Loucy (cell line): ENCODE results near the gene FGFR2.

Source experiments
- EZH2phosphoT487 ChIP-seq: fragments of 200-600 bp; IDR thresholded peaks from 2 replicates; pipeline ENCODE4 v1.6.1; 2018; ENCODE audit warnings: antibody characterized with exemption, mild to moderate bottlenecking, moderate library complexity, borderline replicate concordance
- TF ChIP-seq, protein P1 (sequence below): fragments of 200-600 bp; sonication (generic); conservative IDR thresholded peaks from 2 replicates; pipeline ENCODE4 v1.5.1; 2014; ENCODE audit warnings: mild to moderate bottlenecking, antibody characterized with exemption, low read length

DNA sequence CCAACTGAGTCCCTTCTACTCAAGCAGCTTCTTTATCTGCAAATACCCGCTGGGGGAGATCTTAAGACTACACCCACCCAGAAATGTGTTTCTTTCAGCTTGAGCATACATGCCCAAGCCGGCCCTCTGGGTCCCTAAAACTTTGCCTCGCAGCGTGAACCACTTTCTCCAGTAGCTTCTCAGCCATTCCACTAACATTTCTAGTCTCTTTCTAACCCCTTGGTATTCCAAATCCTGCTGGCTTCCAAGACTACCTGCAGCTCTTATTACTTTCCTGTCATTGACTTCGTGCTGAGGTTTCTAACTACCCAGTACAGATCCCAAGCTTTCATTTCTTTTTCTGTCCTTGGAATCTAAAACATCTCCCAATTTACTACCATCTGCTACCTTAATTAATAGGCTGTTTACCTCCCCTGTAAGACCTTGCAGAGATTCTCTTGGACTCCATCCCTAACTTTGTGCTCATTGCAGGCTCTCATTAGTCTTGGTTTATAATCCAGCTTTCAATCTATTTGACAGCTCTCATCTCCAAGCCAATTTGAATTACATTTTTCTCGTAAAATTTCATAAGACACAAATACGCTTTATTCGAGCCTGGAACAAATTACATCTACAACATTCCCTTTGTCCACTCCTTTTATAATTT lies 153.6 kb downstream of the FGFR2 start:
- TF ChIP-seq, protein P1, sequence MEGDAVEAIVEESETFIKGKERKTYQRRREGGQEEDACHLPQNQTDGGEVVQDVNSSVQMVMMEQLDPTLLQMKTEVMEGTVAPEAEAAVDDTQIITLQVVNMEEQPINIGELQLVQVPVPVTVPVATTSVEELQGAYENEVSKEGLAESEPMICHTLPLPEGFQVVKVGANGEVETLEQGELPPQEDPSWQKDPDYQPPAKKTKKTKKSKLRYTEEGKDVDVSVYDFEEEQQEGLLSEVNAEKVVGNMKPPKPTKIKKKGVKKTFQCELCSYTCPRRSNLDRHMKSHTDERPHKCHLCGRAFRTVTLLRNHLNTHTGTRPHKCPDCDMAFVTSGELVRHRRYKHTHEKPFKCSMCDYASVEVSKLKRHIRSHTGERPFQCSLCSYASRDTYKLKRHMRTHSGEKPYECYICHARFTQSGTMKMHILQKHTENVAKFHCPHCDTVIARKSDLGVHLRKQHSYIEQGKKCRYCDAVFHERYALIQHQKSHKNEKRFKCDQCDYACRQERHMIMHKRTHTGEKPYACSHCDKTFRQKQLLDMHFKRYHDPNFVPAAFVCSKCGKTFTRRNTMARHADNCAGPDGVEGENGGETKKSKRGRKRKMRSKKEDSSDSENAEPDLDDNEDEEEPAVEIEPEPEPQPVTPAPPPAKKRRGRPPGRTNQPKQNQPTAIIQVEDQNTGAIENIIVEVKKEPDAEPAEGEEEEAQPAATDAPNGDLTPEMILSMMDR = no peak
- no peak for TF ChIP-seq EZH2phosphoT487
